A204.1 (cell line): ENCODE measurements around the gene CYREN.
"Not testable (repeated sequence)": the region's sequence is repeated elsewhere in the genome, so short reads cannot be mapped to it uniquely, and the experiment has no call there.

Source experiments
- FAIRE-seq: peaks from 2 replicates; lab custom pipeline; 2012; peaks lifted over from hg19 to GRCh38; lab: Jason Lieb, UNC

Gene CYREN

GRCh38 chr7:135158874-135159273, 11.6 kb downstream of the CYREN start:
- FAIRE-seq: no peak

GRCh38 chr7:135158141-135158655, 12.3 kb downstream of the CYREN start:
- no peak for FAIRE-seq

DNA sequence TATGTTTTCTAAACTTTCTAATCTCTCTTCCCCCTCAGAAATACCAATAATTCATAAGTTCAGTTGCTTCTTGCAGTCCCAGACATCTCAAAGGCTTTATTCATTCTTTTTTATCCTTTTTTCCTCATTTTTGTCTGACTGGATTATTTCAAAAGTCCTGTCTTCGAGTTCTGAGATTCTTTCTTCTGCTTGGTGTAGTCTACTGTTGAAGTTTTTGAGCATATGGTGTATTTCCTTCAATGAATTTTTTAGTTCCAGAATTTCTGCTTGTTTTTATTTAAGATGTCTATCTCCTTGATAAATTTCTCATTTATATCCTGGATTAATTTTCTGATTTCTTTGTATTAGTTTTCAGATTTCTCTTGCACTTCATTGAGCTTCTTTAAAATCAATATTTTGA, 14.2 kb downstream of the CYREN start:
- FAIRE-seq: no peak

GRCh38 chr7:135154734-135155133, 15.8 kb downstream of the CYREN start:
- FAIRE-seq: no peak

- no peak for FAIRE-seq
Observed at GRCh38 chr7:135152442-135152841, 18.1 kb downstream of the CYREN start.

DNA sequence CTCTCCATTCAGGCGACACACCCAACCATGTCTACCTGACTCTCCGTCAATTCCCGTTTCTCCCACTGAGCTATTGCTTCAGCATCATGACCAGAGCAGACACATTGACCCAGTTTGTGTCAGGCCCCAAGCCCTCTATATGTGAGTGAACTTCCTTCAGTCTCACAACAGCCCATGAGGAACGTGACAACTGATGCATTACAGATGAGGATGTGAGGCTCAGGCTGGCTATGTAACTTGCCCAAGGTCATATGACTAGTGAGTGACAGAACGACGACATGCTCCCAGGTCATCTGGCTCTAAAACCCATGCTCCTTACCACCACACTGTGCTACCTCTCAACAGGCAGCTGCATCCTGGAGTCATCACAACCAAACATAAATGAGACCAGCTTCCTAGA, 19.0 kb downstream of the CYREN start:
- FAIRE-seq: no peak

DNA sequence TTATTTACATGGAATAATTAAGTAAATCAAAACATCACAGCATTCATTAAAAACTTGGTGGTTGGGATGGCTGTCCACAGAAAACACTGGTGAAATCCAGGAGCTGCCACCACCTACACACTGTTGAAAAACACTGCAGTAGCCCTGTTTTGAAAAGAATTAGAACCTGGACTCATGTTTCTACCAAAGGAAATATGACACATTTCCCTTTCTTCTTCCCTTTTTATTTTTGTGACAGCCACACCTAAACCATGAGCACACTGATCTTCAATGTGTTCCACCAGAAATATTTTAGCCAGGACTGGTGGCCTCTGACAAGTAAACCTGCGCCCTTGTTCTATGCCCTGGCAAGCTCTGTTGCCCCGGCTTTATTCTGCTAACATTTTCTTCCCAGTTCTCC, 19.4 kb downstream of the CYREN start:
- FAIRE-seq: no peak

GRCh38 chr7:135150072-135150782, 20.3 kb downstream of the CYREN start:
- FAIRE-seq: no peak

- peak; percentile 49 for FAIRE-seq
Observed at GRCh38 chr7:135147899-135148721, 22.4 kb downstream of the CYREN start, which contains the start of gene TMEM140. TMEM140 (plus strand) TSS chr7:135148072; CDS start chr7:135164442, 16,370 bp downstream.

- FAIRE-seq: peak; percentile 37
Observed at GRCh38 chr7:135147341-135147898, 23.1 kb downstream of the CYREN start.

GRCh38 chr7:135143885-135144668, 26.4 kb downstream of the CYREN start:
- FAIRE-seq: no peak

DNA sequence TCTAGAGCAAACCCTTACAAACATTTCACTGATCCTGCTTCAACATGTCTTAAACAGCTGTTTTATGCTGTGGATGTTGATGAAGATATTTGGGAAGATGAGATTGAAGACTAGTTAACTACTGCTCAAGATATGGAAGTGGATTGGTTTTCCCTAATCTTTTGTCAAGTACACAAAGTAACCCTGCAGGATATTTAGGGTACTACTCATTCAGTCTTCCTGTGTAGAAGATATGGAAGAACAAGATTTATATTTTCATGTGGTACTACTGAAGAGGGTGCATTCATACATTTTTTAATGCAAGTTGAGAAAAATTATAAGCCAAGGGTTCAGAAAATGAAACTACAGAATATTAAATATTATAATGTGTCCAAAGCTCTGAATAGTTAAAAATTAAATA, 40.9 kb downstream of the CYREN start:
- no peak for FAIRE-seq

DNA sequence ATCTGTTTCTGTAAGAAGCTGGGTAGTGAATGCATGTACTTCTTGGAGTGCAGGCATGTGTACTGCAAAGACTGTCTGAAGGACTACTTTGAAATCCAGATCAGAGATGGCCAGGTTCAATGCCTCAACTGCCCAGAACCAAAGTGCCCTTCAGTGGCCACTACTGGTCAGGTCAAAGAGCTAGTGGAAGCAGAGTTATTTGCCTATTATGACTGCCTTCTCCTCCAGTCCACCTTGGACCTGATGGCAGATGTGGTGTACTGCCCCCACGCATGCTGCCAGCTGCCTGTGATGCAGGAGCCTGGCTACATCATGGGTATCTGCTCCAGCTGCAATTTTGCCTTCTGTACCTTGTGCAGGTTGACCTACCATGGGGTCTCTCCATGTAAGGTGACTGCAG, 41.6 kb downstream of the CYREN start:
- FAIRE-seq: no peak

GRCh38 chr7:135124631-135125030, 45.9 kb downstream of the CYREN start:
- not testable (repeated sequence) for FAIRE-seq

GRCh38 chr7:135121868-135122267, 48.6 kb downstream of the CYREN start:
- no peak for FAIRE-seq

GRCh38 chr7:135117096-135117495, 53.4 kb downstream of the CYREN start:
- FAIRE-seq: no peak
